ENCODE data around the gene IGF2BP1. TPM values are rescaled to one million over a fixed set of nuclear protein-coding genes. Genes with fewer than 3 reads are reported as not detected.

IGF2BP1 gene
- under 0.01 and 0.24 TPM in 2 replicates for total RNA-seq

GRCh38 chr17:48997103-48997826 lies at the start of gene IGF2BP1:
TSS of gene IGF2BP1 (plus strand) at chr17:48997385. CDS start at chr17:48997746, 361 bp downstream.

Other genes with a start within 250 kb of the IGF2BP1 start
- gene TTLL6, start 180.2 kb upstream of the IGF2BP1 start, total RNA-seq = under 0.01 TPM in 1 of 2 replicates, not detected in the other
- 27.1 and 29.4 TPM in 2 replicates for gene CALCOCO2, start 166.3 kb upstream of the IGF2BP1 start, total RNA-seq
- 25.4 and 49.6 TPM in 2 replicates for gene ATP5MC1, start 104.6 kb upstream of the IGF2BP1 start, total RNA-seq
- 37.9 and 68.2 TPM in 2 replicates for gene UBE2Z, start 89.0 kb upstream of the IGF2BP1 start, total RNA-seq
- 51.1 and 55.8 TPM in 2 replicates for gene SNF8, start 52.5 kb upstream of the IGF2BP1 start, total RNA-seq
- gene GIP, start 28.8 kb upstream of the IGF2BP1 start, total RNA-seq = not detected in 2 replicates
- 0.24 and 1.3 TPM in 2 replicates for gene B4GALNT2, start 135.4 kb downstream of the IGF2BP1 start, total RNA-seq
- not detected in 2 replicates for gene GNGT2, start 213.2 kb downstream of the IGF2BP1 start, total RNA-seq
- not detected in 2 replicates for gene ABI3, start 213.3 kb downstream of the IGF2BP1 start, total RNA-seq
- not detected in 2 replicates for gene PHOSPHO1, start 233.4 kb downstream of the IGF2BP1 start, total RNA-seq